ENCODE results near the gene HOXB4. TPM values are rescaled to one million over a fixed set of nuclear protein-coding genes. Genes with fewer than 3 reads are reported as not detected.

The HOXB4 gene
- total and polyA plus RNA-seq, 2 of the 4 experiments (the other 2 are of a cell fraction), result 2.0 to 8.5 TPM

DNA sequence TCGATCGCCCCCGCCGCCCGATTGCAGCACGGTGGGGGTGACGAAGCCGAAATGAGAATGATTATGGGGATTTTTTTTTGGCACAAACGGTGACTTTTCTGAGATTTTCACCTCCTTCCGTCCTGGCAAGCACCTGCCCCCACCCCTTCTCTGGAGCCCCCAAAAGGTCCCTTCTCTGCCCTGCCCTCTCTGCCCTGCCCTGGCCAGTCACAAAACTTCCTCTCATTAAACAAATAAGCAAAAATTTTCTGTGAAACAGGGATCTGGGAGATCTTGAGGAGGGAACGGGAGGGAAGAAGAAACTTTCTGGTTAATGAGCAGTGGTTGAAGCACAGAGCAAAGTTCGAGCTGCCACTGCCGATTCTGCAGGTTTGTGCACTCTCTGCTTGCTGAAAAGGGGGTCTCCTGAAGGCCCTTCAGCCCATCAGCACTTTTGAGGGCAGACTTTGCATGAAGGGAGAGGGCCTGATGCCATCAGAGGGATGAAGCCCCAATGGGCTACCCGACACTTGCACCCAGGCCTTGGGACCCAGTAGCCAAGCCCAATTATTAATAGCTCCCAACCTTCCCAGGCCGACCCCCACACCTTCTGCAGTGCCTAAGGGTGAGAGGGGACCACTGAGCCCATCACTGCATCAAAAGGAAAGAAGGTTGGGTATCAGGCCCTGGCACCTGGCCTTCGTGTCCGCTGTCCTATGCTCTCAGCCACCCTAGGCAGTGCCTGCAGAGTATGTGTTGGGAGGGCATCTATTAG lies 38.0 kb upstream of the HOXB4 start:
- no peak overlapping the region for H4K91ac ChIP-seq (ENCODE audit: insufficient read depth, low read depth, low read length)
- no peak overlapping the region for H3K27ac ChIP-seq (ENCODE audit: insufficient read depth, low read length)
- TF ChIP-seq MXI1 (IDR thresholded peaks at IDR 0.05; ENCODE audit: borderline replicate concordance, low read depth, low read length) (no peak), CHD1 (IDR thresholded peaks at IDR 0.05; ENCODE audit: low read depth, low read length) (no peak), NFE2L2 (IDR thresholded peaks at IDR 0.05; ENCODE audit: low read depth, low read length) (no peak), CEBPB (IDR thresholded peaks at IDR 0.05; ENCODE audit: low read depth, low read length) (no peak), RCOR1 (IDR thresholded peaks at IDR 0.05; ENCODE audit: insufficient replicate concordance, low read length) (no peak), MAFK (IDR thresholded peaks at IDR 0.05; ENCODE audit: low read depth, low read length) (no peak), SMC3 (IDR thresholded peaks at IDR 0.05; ENCODE audit: low read depth, low read length) (no peak), POLR2A (IDR thresholded peaks at IDR 0.05; ENCODE audit: low read depth, low read length) (no peak), RAD21 (IDR thresholded peaks at IDR 0.05; ENCODE audit: low read length) (no peak)
- TF ChIP-seq, protein P1, sequence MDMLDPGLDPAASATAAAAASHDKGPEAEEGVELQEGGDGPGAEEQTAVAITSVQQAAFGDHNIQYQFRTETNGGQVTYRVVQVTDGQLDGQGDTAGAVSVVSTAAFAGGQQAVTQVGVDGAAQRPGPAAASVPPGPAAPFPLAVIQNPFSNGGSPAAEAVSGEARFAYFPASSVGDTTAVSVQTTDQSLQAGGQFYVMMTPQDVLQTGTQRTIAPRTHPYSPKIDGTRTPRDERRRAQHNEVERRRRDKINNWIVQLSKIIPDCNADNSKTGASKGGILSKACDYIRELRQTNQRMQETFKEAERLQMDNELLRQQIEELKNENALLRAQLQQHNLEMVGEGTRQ (IDR thresholded peaks at IDR 0.05; ENCODE audit: low read depth, low read length), result no peak
- TF ChIP-seq, protein P2, sequence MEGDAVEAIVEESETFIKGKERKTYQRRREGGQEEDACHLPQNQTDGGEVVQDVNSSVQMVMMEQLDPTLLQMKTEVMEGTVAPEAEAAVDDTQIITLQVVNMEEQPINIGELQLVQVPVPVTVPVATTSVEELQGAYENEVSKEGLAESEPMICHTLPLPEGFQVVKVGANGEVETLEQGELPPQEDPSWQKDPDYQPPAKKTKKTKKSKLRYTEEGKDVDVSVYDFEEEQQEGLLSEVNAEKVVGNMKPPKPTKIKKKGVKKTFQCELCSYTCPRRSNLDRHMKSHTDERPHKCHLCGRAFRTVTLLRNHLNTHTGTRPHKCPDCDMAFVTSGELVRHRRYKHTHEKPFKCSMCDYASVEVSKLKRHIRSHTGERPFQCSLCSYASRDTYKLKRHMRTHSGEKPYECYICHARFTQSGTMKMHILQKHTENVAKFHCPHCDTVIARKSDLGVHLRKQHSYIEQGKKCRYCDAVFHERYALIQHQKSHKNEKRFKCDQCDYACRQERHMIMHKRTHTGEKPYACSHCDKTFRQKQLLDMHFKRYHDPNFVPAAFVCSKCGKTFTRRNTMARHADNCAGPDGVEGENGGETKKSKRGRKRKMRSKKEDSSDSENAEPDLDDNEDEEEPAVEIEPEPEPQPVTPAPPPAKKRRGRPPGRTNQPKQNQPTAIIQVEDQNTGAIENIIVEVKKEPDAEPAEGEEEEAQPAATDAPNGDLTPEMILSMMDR (conservative IDR thresholded peaks at IDR 0.05; ENCODE audit: low read depth, low read length), result no peak
- TF ChIP-seq, protein P3, sequence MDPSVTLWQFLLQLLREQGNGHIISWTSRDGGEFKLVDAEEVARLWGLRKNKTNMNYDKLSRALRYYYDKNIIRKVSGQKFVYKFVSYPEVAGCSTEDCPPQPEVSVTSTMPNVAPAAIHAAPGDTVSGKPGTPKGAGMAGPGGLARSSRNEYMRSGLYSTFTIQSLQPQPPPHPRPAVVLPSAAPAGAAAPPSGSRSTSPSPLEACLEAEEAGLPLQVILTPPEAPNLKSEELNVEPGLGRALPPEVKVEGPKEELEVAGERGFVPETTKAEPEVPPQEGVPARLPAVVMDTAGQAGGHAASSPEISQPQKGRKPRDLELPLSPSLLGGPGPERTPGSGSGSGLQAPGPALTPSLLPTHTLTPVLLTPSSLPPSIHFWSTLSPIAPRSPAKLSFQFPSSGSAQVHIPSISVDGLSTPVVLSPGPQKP (IDR thresholded peaks at IDR 0.05; ENCODE audit: borderline replicate concordance, low read depth, low read length), result no peak
- no peak overlapping the region for H4K5ac ChIP-seq (ENCODE audit: low read depth, low read length)
- H3K4ac ChIP-seq (ENCODE audit: low read depth, low read length), result no peak overlapping the region
- peaks cover 4% of the 10 kb centered on the region; the same call in 1 of the 2 replicates for H4K20me1 ChIP-seq (ENCODE audit: insufficient read depth, low read length)
- H2BK5ac ChIP-seq (ENCODE audit: low read depth, low read length, poor library complexity, severe bottlenecking), result no peak overlapping the region
- no peak overlapping the region for H3K23ac ChIP-seq (ENCODE audit: low read depth, low read length)
- no TSS peak for BruUV-seq (replicated peaks)
- no peaks in the 10 kb centered on the region for H3K36me3 ChIP-seq (ENCODE audit: control insufficient read depth, insufficient read depth, low read length)
- peaks cover 3 to 12% of the 10 kb centered on the region in 2 experiments; a peak in 2 of 4 replicates for H3K79me1 ChIP-seq (ENCODE audit: low read depth in 1 of 2, low read length in 2 of 2)
- peaks cover 57% of the 10 kb centered on the region for H3K27me3 ChIP-seq (ENCODE audit: control insufficient read depth, insufficient read depth, low read length)
- no peak overlapping the region for H2AK5ac ChIP-seq (ENCODE audit: low read depth, low read length)
- no peaks in the 10 kb centered on the region for H3K9me1 ChIP-seq (ENCODE audit: insufficient read depth, low read length)
- no peak overlapping the region for H3K4me2 ChIP-seq (ENCODE audit: low read depth, low read length)
- H3K4me3 ChIP-seq (ENCODE audit: insufficient read depth, low read depth, low read length), result no peak overlapping the region
- CTCF ChIA-PET, result no interaction called here
- in situ Hi-C loops (cut with MboI; ENCODE audit: low sequenced_read_pairs) (no loop called here), dilution Hi-C loops (cut with HindIII; ENCODE audit: low sequenced_read_pairs, unreplicated experiment) (no loop called here), intact Hi-C loops (cut with micrococcal nuclease) (no loop called here)
- no peak overlapping the region for H2BK120ac ChIP-seq (ENCODE audit: low read depth, low read length)
- H2BK20ac ChIP-seq (ENCODE audit: low read depth, low read length), result no peak overlapping the region
- H3K56ac ChIP-seq (ENCODE audit: extremely low read depth, insufficient read depth, low read length), result no peak overlapping the region
- H3K4me1 ChIP-seq (ENCODE audit: control insufficient read depth, insufficient read depth, low read length), result peaks cover 3% of the 10 kb centered on the region
- POLR2A ChIA-PET (ENCODE audit: unreplicated experiment), result no interaction called here
- H3K18ac ChIP-seq (ENCODE audit: low read depth, low read length), result no peak overlapping the region
- ATAC-seq (ENCODE audit: low read depth) (no peak), DNase-seq (no peak)
- H2AK9ac ChIP-seq (replicated peaks; ENCODE audit: low read depth, low read length, poor library complexity), result no peak overlapping the region
- no peak overlapping the region for H2AFZ ChIP-seq (replicated peaks; ENCODE audit: low read length, poor library complexity)
- H3K9me3 ChIP-seq (ENCODE audit: control insufficient read depth, insufficient read depth, low read length), result no peaks in the 10 kb centered on the region
- H4K8ac ChIP-seq (ENCODE audit: low read depth in 2 of 2, low read length in 2 of 2), result no peak overlapping the region
- no peak overlapping the region for H3K9ac ChIP-seq (ENCODE audit: low read depth, low read length)
- WGBS, 2 experiments (ENCODE audit: extremely low coverage in 2 of 2, insufficient read length in 1 of 2), result no CpG with 5 or more reads among the region's 17 CpGs
- H3K14ac ChIP-seq (replicated peaks; ENCODE audit: low read depth, low read length), result no peak overlapping the region
- no peak overlapping the region for H2BK15ac ChIP-seq (ENCODE audit: low read depth, low read length)
